Tibial artery (tissue), 4 donors: ENCODE measurements around the gene SLC35B4.

ENCODE experiments used
- DNase-seq, 2 donors: peaks; one replicate each; pipeline ENCODE4 v3.0.0-alpha.2; 2019
- H3K27ac ChIP-seq, 2 donors: fragments of 200-600 bp; sonication (generic) in 1 of 2; 1 replicate in 1 of 2; 2 replicates in 1 of 2; pipeline ENCODE4 v1.5.1; 2018 to 2019; ENCODE audit warnings: mild to moderate bottlenecking in 1 of 2
- H3K27me3 ChIP-seq, 2 donors: fragments of 200-600 bp; sonication (generic) in 1 of 2; one replicate each; pipeline versions ENCODE4 v1.5.1 to v1.6.0; 2016 to 2019
- H3K36me3 ChIP-seq, 3 donors: fragments of 200-600 bp; sonication (generic) in 2 of 3; one replicate each; pipeline ENCODE4 v1.5.1; 2016 to 2019; ENCODE audit warnings: mild to moderate bottlenecking in 2 of 3
- H3K4me1 ChIP-seq, 4 donors: fragments of 200-600 bp; sonication (generic) in 2 of 4; 1 replicate in 3 of 4; 2 replicates in 1 of 4; pipeline ENCODE4 v1.5.1; 2016 to 2019
- H3K4me3 ChIP-seq, 2 donors: fragments of 200-600 bp; sonication (generic) in 1 of 2; 1 replicate in 1 of 2; 2 replicates in 1 of 2; pipeline ENCODE4 v1.5.1; 2018 to 2019; ENCODE audit warnings: mild to moderate bottlenecking in 2 of 2
- H3K9me3 ChIP-seq, 3 donors: fragments of 200-600 bp; sonication (generic) in 1 of 3; one replicate each; pipeline ENCODE4 v1.5.1; 2016 to 2019
- intact Hi-C: fragments of 100-400 bp; cut with DNase I; formaldehyde crosslinking; loops from one replicate; pipeline ENCODE4 v1.15.0; 2023; ENCODE audit warnings: low total_unique reads
- TF ChIP-seq, protein P1 (sequence below), 2 experiments: fragments of 200-600 bp in 1 of 2; fragments of 450-650 bp in 1 of 2; IDR thresholded peaks; one replicate each; pipeline ENCODE4 v1.5.1; 2017 to 2019; ENCODE audit warnings: antibody characterized with exemption in 2 of 2, mild to moderate bottlenecking in 1 of 2, moderate library complexity in 1 of 2

Gene SLC35B4

DNA sequence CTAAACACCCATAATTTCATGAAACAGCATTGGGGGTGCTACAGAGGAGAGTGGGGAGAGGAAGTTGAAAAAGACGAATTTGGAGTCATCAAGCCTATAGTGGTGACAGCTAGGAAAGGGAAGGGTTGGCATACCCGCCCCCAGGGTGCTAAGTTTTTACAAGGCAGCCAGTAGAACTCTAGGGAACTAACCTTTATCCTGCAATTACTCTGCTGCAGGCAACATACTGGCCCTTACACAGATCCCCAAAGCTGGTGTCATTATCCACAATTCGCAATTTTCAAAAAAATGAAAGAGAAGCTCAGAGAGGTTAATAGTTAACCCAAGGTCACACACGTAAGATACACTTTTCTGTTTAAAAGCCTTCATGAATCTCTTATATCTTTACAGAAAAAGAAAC, 14.2 kb upstream of the SLC35B4 start:
- H3K36me3 ChIP-seq, result no peaks in the 10 kb centered on the region
- no peaks in the 10 kb centered on the region for H3K4me1 ChIP-seq
- intact Hi-C loops, result no loop called here
- DNase-seq, result no peak
- H3K4me3 ChIP-seq, result no peak overlapping the region
- no peaks in the 10 kb centered on the region for H3K9me3 ChIP-seq
- H3K27ac ChIP-seq, result no peak overlapping the region
- TF ChIP-seq, protein P1, sequence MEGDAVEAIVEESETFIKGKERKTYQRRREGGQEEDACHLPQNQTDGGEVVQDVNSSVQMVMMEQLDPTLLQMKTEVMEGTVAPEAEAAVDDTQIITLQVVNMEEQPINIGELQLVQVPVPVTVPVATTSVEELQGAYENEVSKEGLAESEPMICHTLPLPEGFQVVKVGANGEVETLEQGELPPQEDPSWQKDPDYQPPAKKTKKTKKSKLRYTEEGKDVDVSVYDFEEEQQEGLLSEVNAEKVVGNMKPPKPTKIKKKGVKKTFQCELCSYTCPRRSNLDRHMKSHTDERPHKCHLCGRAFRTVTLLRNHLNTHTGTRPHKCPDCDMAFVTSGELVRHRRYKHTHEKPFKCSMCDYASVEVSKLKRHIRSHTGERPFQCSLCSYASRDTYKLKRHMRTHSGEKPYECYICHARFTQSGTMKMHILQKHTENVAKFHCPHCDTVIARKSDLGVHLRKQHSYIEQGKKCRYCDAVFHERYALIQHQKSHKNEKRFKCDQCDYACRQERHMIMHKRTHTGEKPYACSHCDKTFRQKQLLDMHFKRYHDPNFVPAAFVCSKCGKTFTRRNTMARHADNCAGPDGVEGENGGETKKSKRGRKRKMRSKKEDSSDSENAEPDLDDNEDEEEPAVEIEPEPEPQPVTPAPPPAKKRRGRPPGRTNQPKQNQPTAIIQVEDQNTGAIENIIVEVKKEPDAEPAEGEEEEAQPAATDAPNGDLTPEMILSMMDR (IDR thresholded peaks at IDR 0.05), result no peak
- peaks cover 0 to 8% of the 10 kb centered on the region in 2 donors for H3K27me3 ChIP-seq

DNA sequence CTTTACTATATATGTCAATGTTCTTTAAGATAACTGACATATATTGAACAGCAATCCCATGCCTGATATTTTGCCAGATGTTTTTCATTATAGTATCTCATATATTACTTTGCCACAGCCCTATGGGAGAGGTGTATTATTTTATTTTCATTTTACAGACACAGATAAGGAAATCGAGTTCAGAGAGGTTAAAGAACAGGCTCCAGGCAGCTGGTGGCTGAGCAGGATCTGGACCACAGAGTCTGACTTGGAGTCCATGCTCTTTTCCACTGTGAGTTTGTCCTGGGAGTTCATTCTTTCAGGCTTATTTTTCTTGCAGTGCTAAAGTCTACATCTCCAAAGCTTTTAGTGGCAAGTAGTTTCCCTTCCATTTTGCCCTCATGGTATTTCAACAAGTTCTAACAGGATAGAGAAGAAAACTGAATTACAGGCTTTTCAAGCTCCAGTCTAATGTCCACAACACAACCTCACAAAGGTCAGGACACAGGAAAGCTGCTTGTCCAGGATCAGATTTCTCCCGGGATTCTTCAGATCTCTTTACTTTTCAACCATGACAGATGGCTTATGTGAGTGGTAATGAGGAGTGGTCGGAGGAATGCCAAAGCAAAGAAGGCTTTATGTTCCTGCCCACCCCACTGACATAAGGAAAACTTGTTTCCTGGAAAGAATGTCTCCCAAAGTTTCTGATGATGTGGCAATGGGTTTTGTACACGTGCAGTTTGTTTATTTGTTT, 13.1 kb upstream of the SLC35B4 start:
- no peaks in the 10 kb centered on the region for H3K36me3 ChIP-seq
- no peaks in the 10 kb centered on the region for H3K4me1 ChIP-seq
- DNase-seq, result no peak
- no peak overlapping the region for H3K27ac ChIP-seq
- intact Hi-C loops, result loop anchor here (10.0 kb wide), 1 partner anchor 1635 kb away; no protein-coding TSS in a partner anchor
- TF ChIP-seq, protein P1 (IDR thresholded peaks at IDR 0.05), result no peak
- H3K27me3 ChIP-seq, result peaks cover 0 to 8% of the 10 kb centered on the region in 2 donors
- H3K4me3 ChIP-seq, result no peak overlapping the region
- H3K9me3 ChIP-seq, result no peaks in the 10 kb centered on the region

DNA sequence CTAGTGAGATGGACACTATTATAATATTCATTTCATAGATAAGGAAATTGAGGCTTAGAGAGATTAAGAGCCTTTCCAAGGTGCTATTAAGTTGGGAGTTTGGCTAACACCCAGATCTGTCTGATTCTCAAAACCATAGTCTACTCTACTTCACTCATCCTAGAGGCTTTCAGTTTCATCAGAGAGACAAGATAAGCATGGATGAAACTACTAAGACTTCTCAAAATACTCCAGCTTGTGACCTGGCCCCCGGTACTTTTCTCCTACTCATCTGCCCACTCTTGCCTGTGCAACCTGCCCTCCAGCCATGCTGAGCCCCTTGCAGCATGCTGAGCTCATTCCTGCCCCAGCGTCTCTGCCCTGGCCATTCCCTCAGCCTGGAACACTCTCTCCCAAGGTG, 12.2 kb upstream of the SLC35B4 start:
- H3K36me3 ChIP-seq, result no peaks in the 10 kb centered on the region
- no peak overlapping the region for H3K27ac ChIP-seq
- H3K27me3 ChIP-seq, result peaks cover 0 to 8% of the 10 kb centered on the region in 2 donors
- intact Hi-C loops, result loop anchor here (10.0 kb wide), 1 partner anchor 1636 kb away; no protein-coding TSS in a partner anchor
- H3K4me1 ChIP-seq, result no peaks in the 10 kb centered on the region
- no peak for DNase-seq
- H3K4me3 ChIP-seq, result no peak overlapping the region
- TF ChIP-seq, protein P1 (IDR thresholded peaks at IDR 0.05), result no peak
- H3K9me3 ChIP-seq, result no peaks in the 10 kb centered on the region

DNA sequence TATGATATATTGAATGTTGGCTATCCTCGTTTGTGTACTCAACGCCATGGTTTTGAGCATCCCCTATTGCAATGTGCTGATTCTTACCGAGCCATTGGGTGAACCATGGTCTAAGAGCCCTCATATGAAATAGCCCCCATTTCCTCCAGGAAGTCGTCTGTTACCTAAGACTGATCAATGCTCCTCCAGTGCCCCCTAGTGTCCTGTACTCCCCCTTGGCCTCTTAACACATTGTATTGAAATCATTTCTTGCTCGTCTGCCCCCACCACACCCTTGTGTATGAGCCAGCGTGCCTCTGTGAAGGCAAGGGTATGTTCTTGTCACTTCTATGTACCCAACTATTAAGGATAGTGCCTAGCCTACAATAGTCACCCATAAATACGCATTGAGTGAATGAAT, 11.2 kb upstream of the SLC35B4 start:
- intact Hi-C loops, result loop anchor here (10.0 kb wide), 1 partner anchor 1637 kb away; no protein-coding TSS in a partner anchor
- H3K36me3 ChIP-seq, result no peaks in the 10 kb centered on the region

DNA sequence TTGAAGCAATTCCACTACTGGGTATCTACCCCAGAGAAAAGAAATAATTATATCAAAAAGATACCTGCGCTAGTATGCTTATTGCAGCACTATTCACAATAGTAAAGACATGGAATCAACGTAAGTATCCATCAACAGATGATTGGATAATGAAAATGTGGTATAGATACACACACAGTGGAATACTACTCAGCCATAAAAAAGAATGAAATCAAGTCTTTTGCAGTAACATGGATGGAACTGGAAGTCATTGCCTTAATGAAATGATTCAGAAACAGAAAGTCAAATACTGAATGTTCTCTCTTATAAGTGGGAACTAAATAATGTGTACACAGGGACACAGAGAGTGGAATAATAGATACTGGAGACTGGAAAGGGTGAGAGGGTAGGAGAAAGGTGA, 7.4 kb upstream of the SLC35B4 start:
- intact Hi-C loops, result loop anchor here (10.0 kb wide), 1 partner anchor 1641 kb away; no protein-coding TSS in a partner anchor
- no peak for DNase-seq

More for the DNA sequence above, 11.2 kb upstream of the SLC35B4 start:
- no peak overlapping the region for H3K4me3 ChIP-seq
- peaks cover 0 to 8% of the 10 kb centered on the region in 2 donors for H3K27me3 ChIP-seq
- DNase-seq, result peak in 1 of 2 donors; percentile 29
- no peaks in the 10 kb centered on the region for H3K9me3 ChIP-seq
- H3K27ac ChIP-seq, result no peak overlapping the region
- H3K4me1 ChIP-seq, result no peaks in the 10 kb centered on the region
- TF ChIP-seq, protein P1 (IDR thresholded peaks at IDR 0.05), result no peak

More for the DNA sequence above, 7.4 kb upstream of the SLC35B4 start:
- Histone ChIP-seq H3K27me3 (no peaks in the 10 kb centered on the region), H3K36me3 (no peaks in the 10 kb centered on the region), H3K9me3 (no peaks in the 10 kb centered on the region), H3K4me3 (no peak overlapping the region), H3K4me1 (no peaks in the 10 kb centered on the region), H3K27ac (no peak overlapping the region)
- TF ChIP-seq, protein P1 (IDR thresholded peaks at IDR 0.05), result no peak
